Right renal cortex interstitium (tissue), 3 donors: ENCODE measurements around the gene RAP1GAP2. TPM values are rescaled to one million over a fixed set of nuclear protein-coding genes. Genes with fewer than 3 reads are reported as not detected.
A peak's percentile ranks its signal among the peaks of the same experiment; 100 is the strongest.
"Not testable (repeated sequence)": the region's sequence is repeated elsewhere in the genome, so short reads cannot be mapped to it uniquely, and the experiment has no call there.

Experiments
- DNase-seq, 3 donors: peaks; one replicate each; pipeline ENCODE4 v3.0.0-alpha.2; 2013; ENCODE audit warnings: low read depth in 3 of 3, low spot score in 2 of 3
- polyA plus RNA-seq, 3 donors: library from polyadenylated mRNA; unstranded; fragments of 120-200 nt; gene quantifications; one replicate each; pipeline ENCODE4 v1.2.1, GENCODE V29; 2013; ENCODE audit not compliant: insufficient read length in 3 of 3

The RAP1GAP2 gene
- polyA plus RNA-seq, 3 donors = 21.2 to 26.3 (median 22.5) TPM

DNA sequence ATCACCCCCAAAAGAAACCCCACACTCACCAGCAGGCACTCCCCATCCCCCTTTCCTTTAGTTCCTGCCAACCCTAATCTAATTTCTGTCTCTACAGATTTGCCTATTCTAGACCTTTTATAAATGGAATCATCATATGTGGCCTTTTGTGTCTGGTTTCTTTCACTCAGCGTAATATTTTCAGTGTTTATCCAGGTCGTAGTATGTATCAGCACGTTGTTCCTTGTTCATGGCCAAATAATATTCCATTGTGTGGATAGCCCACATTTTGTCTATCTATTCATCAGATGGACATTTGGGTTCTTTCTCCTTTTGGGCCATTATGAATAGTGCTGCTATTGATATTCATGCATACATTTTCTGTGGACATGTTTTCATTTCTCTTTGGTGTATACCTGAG is 193.6 kb downstream of the RAP1GAP2 start:
- no peak for DNase-seq

- DNase-seq = no peak
Measured at GRCh38 chr17:2990396-2990795, 194.2 kb downstream of the RAP1GAP2 start.

DNA sequence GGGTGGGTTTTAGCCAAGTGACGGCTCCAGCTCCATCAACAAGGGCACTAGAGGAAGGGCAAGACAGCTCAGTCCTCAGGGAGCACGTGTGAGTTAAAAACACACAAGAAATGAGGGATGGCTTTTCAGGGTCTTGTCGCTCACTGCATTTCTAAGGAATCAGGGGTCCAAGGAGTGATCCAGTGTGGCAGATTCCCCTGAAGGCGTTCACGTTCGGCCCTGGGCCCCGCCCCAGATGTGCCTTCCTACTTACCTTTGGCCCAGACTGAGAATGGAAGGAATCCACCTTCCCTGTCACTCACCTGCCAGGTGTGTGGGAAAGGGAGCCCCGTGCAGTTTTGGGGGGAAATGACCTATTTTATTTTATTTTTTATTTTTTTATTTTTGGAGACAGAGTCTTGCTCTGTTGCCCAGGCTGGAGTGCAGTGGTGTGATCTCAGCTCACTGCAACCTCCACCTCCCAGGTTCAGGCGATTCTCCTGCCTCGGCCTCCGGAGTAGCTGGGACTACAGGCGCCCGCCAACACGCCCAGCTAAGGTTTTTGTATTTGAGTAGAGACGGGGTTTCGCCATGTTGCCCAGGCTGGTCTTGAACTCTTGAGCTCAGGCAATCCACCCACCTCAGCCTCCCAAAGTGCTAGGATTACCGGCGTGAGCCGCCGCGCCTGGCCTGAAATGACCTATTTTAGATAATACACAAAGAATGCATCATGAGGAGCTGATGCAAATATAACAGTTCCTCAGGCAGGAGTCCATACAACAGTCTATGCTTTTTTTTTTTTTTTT is 195.3 kb downstream of the RAP1GAP2 start:
- not testable (repeated sequence) for DNase-seq

DNA sequence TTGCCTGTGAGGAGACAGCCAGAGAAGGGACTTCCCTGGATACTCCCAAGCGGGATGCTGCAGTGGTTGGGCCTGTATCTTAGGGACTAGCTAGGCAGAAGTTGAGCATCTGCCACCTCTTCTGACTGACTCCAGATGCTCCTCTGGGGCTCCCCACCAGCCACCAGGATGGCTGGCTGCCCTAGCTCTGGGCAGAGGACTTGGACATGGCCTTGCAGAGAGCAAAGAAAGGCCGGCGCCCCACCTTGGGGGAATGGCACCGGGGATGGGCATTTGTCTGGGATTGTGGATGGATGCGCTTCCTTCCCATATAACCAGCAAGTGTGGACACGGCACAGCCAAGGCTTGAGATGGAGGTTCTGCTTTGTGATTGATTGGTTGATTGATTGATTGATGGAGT is 198.2 kb downstream of the RAP1GAP2 start:
- no peak for DNase-seq

DNA sequence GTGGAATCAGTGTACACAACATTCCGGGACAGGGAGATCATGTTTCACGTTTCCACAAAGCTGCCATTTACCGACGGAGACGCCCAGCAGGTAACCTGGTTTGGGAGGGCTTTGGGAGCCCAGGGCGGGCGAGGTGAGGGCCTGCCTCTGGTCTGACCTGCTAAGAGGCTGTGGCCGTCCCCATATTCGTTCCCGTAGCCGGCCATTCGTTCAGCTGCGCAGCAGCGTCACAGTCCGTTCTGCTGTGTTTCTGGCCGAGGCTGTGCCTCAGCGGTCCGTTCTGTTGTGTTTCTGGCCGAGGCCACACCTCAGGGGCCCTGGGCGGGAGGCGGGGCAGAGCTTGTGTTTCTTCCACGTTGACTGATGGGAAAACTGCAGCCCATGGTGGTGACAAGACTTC is 199.1 kb downstream of the RAP1GAP2 start:
- no peak for DNase-seq

- no peak for DNase-seq
Measured at GRCh38 chr17:2995886-2996809, 199.9 kb downstream of the RAP1GAP2 start.

DNA sequence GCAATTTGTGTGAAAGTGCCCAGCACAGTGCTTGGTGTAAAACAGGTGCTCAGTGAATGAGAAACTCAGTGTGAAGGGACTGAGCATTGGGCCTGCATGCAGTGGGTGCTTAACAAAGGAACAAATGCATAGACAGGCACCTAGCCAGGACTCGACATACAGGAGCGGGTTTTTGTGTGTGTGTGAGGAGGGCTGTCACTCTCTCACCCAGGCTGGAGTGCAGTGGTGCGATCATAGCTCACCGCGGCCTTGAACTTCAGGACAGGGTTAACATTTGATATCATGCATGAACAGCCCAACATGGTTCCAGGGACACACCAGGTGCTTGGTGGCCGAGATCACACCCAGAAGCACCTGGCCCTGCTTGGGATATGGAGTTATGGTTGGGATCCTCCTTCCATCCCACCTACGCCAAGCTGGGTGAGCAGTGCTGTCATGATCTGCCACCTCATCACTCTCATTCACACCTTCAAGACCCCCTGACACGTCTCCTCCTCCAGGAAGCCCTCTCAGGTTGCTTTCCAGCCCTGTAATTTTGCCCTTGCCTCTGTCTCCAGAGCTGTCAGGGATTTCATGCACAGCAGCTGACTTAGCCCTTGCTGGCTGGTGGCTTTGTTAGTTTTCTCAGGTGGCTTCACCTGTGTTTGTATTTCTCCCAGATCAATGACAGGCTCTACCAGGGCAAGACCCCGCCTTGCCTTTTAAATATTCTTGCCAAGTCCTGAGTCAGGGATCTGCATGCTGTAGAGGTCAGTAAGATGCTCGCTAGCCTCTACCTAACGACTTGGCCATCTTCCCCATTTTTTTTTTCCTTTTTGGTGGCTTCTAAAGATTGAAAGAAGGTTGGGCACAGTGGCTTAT is 200.8 kb downstream of the RAP1GAP2 start:
- no peak for DNase-seq

DNA sequence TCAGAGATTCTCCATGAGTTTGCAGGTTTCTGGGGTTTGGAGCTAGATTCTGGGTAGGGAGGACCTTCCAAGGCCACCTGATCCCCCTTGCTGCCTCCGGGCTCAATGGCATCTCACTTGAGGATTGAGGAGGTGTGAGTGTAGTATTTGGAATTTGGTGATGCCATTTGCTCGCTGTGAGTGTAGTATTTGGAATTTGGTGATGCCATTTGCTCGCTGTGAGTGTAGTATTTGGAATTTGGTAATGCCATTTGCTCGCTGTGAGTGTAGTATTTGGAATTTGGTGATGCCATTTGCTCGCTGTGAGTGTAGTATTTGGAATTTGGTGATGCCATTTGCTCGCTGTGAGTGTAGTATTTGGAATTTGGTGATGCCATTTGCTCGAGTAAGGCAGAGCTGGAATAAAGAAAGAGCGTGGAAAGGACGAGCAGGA is 202.2 kb downstream of the RAP1GAP2 start:
- not testable (repeated sequence) for DNase-seq

GRCh38 chr17:3002538-3003295 is 206.5 kb downstream of the RAP1GAP2 start:
- no peak for DNase-seq

- no peak for DNase-seq
Measured at GRCh38 chr17:3003296-3004149, 207.3 kb downstream of the RAP1GAP2 start.

GRCh38 chr17:3004150-3004801 is 208.0 kb downstream of the RAP1GAP2 start:
- DNase-seq = peak; percentile 85 to 92 (median 91)

DNA sequence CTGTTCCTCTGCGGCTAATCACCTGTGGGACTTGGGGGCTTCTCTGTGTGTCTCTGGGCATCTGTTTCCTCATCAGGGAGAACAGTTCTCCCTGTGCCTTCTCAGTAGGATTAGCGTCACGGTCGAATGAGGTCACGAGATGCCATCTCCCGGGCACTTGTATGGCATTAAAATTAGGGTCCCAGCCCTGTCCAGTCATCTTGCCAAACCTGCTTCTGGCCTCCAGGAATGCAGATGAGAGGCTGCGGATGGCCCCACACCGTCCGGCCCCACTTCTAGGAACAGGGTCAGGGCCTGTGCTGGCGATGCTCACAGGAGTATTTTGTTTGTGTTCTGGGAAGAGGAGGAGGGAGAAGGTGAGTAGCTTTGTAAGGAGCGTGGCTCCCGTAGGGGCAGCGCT is 208.7 kb downstream of the RAP1GAP2 start:
- no peak for DNase-seq

- DNase-seq = no peak
Measured at GRCh38 chr17:3005696-3006095, 209.5 kb downstream of the RAP1GAP2 start.

GRCh38 chr17:3006801-3007200 is 210.6 kb downstream of the RAP1GAP2 start:
- no peak for DNase-seq

- no peak for DNase-seq
Measured at GRCh38 chr17:3007651-3008121, 211.4 kb downstream of the RAP1GAP2 start.

GRCh38 chr17:3008336-3009288 is 212.4 kb downstream of the RAP1GAP2 start:
- DNase-seq = no peak

DNA sequence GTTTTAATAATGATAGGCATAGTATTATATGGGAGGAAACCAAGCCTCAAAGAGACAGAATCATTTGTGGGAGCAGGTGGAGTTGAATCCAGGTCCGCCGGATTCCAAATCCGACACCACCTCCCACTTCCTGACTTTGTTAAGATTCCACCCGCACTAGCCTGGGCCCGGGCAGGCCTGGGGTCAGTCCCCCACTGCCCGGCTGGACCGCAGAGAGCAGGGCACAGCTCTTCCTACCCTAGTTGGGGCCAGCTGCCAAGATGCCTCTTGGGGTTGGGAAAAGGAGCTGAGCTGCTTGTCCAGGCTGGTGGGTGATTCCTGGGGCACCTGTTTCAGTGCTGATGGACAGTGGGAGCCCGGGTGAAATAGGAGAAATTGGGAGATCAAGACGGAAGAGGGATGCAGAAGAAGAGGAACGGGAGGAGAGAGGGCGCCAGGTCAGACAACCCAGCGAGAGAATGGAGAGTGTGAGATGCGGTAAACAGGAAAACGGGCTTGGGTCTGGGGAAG is 213.2 kb downstream of the RAP1GAP2 start:
- no peak for DNase-seq
